HuH-7.5 (cell line): ENCODE data around the gene SAMD11.
"Not testable (repeated sequence)": the region's sequence is repeated elsewhere in the genome, so short reads cannot be mapped to it uniquely, and the experiment has no call there.

Experiments used
- DNase-seq: peaks from one replicate; pipeline ENCODE4 v3.0.0; 2011; ENCODE audit warnings: low spot score

The SAMD11 gene, protein sequence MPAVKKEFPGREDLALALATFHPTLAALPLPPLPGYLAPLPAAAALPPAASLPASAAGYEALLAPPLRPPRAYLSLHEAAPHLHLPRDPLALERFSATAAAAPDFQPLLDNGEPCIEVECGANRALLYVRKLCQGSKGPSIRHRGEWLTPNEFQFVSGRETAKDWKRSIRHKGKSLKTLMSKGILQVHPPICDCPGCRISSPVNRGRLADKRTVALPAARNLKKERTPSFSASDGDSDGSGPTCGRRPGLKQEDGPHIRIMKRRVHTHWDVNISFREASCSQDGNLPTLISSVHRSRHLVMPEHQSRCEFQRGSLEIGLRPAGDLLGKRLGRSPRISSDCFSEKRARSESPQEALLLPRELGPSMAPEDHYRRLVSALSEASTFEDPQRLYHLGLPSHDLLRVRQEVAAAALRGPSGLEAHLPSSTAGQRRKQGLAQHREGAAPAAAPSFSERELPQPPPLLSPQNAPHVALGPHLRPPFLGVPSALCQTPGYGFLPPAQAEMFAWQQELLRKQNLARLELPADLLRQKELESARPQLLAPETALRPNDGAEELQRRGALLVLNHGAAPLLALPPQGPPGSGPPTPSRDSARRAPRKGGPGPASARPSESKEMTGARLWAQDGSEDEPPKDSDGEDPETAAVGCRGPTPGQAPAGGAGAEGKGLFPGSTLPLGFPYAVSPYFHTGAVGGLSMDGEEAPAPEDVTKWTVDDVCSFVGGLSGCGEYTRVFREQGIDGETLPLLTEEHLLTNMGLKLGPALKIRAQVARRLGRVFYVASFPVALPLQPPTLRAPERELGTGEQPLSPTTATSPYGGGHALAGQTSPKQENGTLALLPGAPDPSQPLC

DNA sequence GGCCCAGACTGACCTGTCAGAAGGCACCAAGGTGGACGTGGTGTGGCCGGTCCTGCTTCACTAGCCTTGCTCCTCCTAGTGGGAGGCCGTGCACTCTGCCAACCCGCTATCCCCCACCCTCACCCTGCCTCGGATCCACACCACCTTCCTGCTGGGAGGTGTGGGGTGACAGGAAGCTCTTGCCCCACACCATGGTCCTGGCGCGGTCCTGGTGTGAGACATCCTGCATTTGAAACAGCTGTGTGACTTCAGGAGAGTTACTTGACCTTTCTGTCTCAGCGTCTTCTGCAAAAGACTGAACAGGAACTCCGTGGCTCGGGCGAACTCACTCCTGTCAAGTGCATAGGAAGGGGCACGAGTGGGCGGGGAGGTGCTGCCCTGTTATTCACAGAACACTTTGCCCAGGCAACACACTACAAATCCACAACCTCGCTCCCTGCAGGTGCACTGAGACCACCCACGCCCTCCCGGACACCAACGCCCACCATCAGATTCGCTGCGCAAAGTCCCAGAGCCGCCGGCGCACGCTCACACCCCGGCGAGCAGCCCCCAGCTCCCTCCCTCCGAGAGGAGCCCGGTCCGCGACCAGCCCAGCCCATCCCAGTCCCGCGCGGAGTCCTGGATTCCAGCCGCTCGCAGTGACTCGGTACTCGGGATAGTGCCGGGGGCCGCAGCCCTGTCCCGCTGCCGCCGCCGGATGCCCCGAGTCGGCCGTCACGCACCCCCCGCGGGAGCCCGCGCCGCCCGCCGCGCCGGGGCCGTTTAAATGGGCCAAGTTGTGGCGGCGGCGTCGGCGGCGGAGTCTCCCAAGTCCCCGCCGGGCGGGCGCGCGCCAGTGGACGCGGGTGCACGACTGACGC is at the start of gene SAMD11:
TSS of gene SAMD11 (plus strand) at position 793 of the 860 bp plus-strand sequence. CDS start 509 bp downstream, outside the sequence.
- peak; percentile 64 for DNase-seq

GRCh38 chr1:876428-877208 is 47.1 kb upstream of the SAMD11 start:
- not testable (repeated sequence) for DNase-seq

DNA sequence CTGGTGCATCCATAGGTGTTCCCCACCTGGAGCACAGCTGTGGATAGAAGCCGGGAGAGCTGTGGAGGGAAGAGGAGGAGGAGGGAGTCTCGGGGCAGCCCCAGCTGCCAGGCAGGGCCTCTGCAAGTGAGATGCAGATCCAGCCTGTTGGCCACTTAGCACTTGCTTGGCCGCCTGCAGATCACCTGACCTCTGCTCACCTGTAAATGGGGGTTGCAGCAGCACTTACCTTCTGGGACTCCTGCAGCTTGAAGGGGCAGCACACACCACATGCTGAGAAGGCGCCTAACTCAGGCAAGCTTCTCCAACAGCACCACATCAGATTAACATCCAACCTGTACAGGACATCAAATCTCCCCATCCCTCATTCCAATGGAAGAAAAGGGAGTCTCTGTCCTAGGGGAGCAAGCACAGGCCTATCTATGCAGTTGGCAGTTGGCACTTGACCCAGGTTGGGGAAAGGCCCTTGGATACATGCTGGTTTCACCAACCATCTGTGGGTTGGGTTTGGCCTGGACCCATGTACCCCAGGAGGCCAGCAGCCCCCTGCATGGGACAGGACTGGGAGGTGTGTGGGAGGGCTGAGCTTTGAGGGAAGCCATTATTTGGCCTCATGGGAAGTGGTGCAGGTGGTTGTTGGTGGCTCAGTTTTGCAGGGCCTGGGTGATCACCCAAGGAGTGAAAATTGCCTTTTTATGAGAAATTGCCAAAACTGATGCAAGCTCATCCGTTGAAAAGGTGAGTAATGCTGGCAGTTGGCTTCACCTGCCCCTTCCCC is 46.3 kb upstream of the SAMD11 start:
- not testable (repeated sequence) for DNase-seq

- DNase-seq, result not testable (repeated sequence)
Observed at GRCh38 chr1:880511-880910, 43.2 kb upstream of the SAMD11 start.

DNA sequence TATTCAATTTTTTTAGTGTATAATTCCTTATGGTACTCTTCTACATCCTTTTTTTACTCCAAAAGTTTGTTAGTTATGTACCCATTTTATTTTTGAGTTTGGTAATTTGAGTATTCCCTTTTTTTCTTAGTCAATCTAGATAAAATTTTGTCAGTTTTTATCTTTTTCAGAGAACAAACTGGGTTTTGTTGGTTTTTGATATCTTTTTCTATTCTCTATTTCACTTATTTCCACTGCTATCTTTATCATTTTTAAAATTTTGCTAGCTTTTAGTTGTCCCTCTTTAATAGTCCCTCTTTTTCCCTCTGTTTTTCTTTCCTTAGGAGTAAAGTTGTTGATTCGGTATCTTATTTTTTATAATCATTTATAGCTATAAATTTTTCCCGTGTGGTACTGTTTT is 42.8 kb upstream of the SAMD11 start:
- DNase-seq, result not testable (repeated sequence)

DNA sequence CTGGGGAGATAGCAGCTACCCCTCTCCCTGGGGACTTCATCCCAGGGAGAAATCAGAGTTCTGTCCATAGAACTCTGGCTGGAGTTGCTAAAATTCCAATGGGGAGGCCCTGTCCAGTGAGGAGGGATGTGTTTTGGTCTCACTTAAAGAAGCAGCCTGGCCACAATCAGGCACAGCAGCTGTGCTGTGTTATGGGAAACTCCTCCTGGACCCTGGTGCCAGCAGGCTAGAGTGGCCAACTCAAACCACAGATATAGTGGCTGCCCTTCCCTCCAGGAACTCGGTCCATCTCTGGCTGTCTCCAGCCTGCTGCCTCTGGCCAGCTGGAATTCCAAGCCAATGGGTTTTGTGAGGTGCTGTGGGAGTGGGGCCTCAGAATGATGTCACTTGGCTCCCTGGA is 37.4 kb upstream of the SAMD11 start:
- no peak for DNase-seq

DNA sequence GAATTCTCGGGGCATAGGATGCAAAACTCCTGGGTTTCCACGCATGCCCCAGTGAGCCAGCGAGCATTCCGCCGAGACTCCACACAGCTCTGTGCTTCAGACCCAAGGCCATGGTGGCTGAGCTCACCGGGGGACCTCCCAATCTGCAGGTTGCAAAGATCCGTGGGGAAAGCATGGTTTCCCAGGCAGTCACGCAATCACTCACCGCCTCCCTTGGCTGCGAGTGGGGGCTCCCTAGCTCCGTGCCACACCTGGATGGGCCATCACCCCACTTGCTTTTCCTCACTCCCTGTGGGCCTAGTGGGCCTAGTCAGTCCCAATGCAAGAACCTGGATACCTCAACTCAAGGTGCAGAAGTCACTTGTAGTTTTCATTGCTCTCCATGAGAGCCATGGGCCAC is 37.0 kb upstream of the SAMD11 start:
- no peak for DNase-seq

DNA sequence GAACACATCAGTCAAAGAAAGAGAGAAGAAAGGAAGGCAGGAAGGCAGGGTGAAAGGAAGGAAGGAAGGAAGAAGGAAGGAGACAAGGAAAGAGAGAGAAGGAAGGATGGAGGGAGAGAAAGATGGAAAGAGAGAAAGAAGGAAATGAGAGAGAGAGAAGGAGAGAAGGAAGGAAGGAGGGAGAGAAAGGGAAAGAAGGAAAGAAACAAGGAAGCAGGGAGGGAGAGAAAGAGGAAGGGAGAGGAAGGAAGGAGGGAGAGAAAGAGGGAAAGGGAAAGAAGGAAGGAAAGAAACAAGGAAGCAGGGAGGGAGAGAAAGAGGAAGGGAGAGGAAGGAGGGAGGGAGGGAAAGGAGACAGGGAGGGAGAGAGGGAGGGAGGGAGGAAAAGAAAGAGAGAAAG is 35.4 kb upstream of the SAMD11 start:
- no peak for DNase-seq

GRCh38 chr1:889774-890173 is 33.9 kb upstream of the SAMD11 start:
- not testable (repeated sequence) for DNase-seq

- DNase-seq, result not testable (repeated sequence)
Observed at GRCh38 chr1:890234-890633, 33.5 kb upstream of the SAMD11 start.

DNA sequence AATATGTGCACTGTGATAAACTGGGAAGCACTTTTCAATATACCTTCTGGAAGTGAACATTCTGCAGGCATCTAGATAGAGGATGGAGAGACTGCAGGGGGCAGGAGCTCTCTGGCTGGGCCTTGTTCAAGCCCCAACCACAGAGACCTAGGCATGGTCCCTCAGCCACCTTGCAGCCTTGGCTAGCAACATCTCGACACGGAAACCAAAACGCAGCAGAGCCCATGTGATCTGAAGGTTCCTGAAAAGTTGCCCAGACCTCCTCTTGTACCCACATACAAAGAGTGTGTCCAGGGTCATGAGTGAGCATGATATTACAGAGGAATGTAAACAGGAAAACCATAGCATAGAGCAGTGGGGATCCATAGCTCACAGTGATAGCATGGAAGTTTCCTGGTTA is 33.1 kb upstream of the SAMD11 start:
- DNase-seq, result no peak

DNA sequence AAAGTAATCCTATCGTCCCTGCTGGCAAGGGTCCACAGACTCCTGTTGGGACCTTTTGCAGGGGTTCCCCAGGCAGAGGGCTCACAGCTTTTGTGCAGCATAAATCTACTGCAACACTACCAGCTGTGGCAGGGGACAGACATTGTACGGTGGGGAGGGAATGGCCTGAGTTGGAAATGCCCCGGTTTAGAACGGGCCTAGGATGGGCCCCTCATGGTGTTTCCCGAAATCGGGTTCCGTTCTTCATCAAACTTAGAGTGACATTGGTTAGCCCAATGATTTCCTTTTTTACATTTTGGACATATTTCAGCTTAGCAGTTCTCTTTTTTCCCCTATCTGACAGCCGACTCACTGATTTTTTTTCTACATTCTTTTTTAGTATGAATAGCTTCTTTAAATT is 26.5 kb upstream of the SAMD11 start:
- DNase-seq, result no peak

DNA sequence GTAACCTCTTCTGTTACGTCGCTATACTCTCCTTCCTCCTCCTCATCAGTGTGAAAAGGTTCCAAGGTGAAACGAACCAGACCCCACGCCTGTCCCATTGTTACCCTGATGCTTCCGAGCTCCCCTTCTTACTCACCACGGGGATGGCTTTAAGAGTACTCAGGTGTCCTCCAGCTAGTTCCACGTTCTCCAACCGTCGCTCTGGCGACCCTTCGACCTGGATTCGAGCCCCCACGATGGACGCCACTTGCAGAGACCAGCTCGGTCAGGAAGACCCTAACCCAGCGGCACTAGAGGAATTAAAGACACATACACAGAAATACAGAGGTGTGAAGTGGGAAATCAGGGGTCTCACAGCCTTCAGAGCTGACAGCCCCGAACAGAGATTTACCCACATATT is 25.8 kb upstream of the SAMD11 start:
- not testable (repeated sequence) for DNase-seq

DNA sequence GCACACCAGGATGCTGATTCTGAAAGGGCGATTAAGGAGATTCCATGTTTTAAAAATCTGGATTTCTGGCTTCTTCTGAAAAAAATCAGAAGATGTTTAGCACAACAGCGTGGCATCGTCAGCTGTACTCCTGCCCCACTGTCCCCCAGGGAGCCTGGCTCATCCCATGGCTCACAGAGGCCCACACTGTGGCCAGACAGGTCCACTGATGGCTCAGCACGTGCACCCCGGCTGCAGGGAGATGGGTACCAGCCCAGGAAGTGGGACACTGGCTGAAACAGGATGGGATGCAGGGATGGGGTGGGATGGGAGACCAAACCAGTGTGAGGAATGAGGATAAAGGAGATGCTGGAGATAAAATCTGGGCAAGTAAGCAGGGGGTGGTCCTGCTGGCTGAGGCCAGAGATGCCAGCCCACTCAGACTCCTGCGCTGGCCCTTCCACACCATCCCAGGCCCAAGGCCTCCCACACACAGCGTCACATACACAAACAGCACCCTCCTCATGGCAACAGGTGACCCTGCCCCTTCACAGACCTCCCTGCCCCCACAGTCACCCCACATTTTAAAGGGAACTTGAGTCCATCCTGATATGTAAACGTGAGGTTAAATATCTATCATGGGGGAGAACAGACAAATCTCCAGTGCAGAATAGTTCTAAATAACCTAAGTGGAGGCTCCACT is 23.9 kb upstream of the SAMD11 start:
- DNase-seq, result no peak

GRCh38 chr1:901108-901859 is 22.4 kb upstream of the SAMD11 start:
- no peak for DNase-seq

- no peak for DNase-seq
Observed at GRCh38 chr1:902802-903201, 20.9 kb upstream of the SAMD11 start.

- no peak for DNase-seq
Observed at GRCh38 chr1:903305-903704, 20.4 kb upstream of the SAMD11 start.

- DNase-seq, result no peak
Observed at GRCh38 chr1:903721-904271, 19.9 kb upstream of the SAMD11 start.
